Ovary (tissue), 3 donors: ENCODE results near the gene CERKL.

Source experiments
- EP300 ChIP-seq: sonication (generic); formaldehyde crosslinking; IDR thresholded peaks from one replicate; pipeline ENCODE4 v1.6.1; 2017; ENCODE audit warnings: antibody characterized with exemption
- POLR2A ChIP-seq: fragments of 450-650 bp; IDR thresholded peaks from one replicate; pipeline ENCODE4 v1.6.1; 2017; ENCODE audit warnings: antibody characterized with exemption, mild to moderate bottlenecking, moderate library complexity
- TF ChIP-seq, protein P1 (sequence below), 3 donors: fragments of 450-650 bp in 2 of 3; fragments of 200-600 bp in 1 of 3; IDR thresholded peaks; one replicate each; pipeline versions ENCODE4 v1.5.1 to v1.8.0; 2016 to 2022; ENCODE audit warnings: antibody characterized with exemption in 3 of 3, mild to moderate bottlenecking in 1 of 3
- donor health status: DM: no; HTN: no; CAD: no.

DNA sequence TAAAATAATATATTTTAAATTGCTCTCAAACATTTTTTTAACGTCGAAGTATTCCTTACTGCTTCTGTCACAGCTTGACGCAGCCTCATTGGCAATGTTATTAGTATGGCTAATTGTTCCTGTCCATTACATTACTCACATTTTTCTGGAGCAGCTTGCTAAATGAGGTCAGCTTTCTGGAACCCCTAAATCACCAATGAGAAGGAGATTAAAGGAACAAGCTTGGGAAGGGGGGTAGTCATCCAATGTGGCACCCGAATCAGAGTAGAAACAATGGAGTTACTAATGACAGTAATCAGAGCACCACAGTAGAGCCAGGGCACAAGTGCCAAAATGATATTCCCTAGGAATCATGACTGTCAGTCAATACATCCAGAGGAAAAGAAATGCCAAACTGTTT is 18.3 kb upstream of the CERKL start:
- TF ChIP-seq, protein P1, sequence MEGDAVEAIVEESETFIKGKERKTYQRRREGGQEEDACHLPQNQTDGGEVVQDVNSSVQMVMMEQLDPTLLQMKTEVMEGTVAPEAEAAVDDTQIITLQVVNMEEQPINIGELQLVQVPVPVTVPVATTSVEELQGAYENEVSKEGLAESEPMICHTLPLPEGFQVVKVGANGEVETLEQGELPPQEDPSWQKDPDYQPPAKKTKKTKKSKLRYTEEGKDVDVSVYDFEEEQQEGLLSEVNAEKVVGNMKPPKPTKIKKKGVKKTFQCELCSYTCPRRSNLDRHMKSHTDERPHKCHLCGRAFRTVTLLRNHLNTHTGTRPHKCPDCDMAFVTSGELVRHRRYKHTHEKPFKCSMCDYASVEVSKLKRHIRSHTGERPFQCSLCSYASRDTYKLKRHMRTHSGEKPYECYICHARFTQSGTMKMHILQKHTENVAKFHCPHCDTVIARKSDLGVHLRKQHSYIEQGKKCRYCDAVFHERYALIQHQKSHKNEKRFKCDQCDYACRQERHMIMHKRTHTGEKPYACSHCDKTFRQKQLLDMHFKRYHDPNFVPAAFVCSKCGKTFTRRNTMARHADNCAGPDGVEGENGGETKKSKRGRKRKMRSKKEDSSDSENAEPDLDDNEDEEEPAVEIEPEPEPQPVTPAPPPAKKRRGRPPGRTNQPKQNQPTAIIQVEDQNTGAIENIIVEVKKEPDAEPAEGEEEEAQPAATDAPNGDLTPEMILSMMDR (IDR thresholded peaks at IDR 0.05) = no peak
- TF ChIP-seq POLR2A (no peak), EP300 (no peak)
